ENCODE measurements around the gene KIF23.
"Not testable (repeated sequence)": the region's sequence is repeated elsewhere in the genome, so short reads cannot be mapped to it uniquely, and the experiment has no call there.

KIF23 gene

GRCh38 chr15:69413822-69414700 lies at the start of gene KIF23:
KIF23 (plus strand) TSS chr15:69414349; CDS start chr15:69414466, 117 bp downstream.
- DNase-seq: peak; percentile 75

GRCh38 chr15:69367236-69367635 lies 46.9 kb upstream of the KIF23 start:
- DNase-seq: no peak

GRCh38 chr15:69369631-69370030 lies 44.5 kb upstream of the KIF23 start:
- no peak for DNase-seq

- no peak for DNase-seq
Observed at GRCh38 chr15:69373406-69373805, 40.7 kb upstream of the KIF23 start.

- DNase-seq: no peak
Observed at GRCh38 chr15:69375151-69375790, 38.9 kb upstream of the KIF23 start.

GRCh38 chr15:69377216-69377970 lies 36.8 kb upstream of the KIF23 start:
- no peak for DNase-seq

- no peak for DNase-seq
Observed at GRCh38 chr15:69380100-69380725, 33.9 kb upstream of the KIF23 start.

- no peak for DNase-seq
Observed at GRCh38 chr15:69380726-69381105, 33.4 kb upstream of the KIF23 start.

GRCh38 chr15:69382176-69382575 lies 32.0 kb upstream of the KIF23 start:
- DNase-seq: not testable (repeated sequence)

- DNase-seq: not testable (repeated sequence)
Observed at GRCh38 chr15:69384066-69384465, 30.1 kb upstream of the KIF23 start.

- no peak for DNase-seq
Observed at GRCh38 chr15:69384626-69385598, 29.2 kb upstream of the KIF23 start.

- DNase-seq: no peak
Observed at GRCh38 chr15:69385831-69386230, 28.3 kb upstream of the KIF23 start.

- DNase-seq: no peak
Observed at GRCh38 chr15:69386284-69386683, 27.9 kb upstream of the KIF23 start.

- DNase-seq: no peak
Observed at GRCh38 chr15:69388260-69388705, 25.9 kb upstream of the KIF23 start.

GRCh38 chr15:69389426-69389825 lies 24.7 kb upstream of the KIF23 start:
- DNase-seq: no peak

GRCh38 chr15:69390575-69390974 lies 23.6 kb upstream of the KIF23 start:
- DNase-seq: no peak

GRCh38 chr15:69391046-69391757 lies 22.9 kb upstream of the KIF23 start:
- DNase-seq: no peak

GRCh38 chr15:69392352-69392751 lies 21.8 kb upstream of the KIF23 start:
- DNase-seq: no peak

- no peak for DNase-seq
Observed at GRCh38 chr15:69393831-69394491, 20.2 kb upstream of the KIF23 start.

- DNase-seq: no peak
Observed at GRCh38 chr15:69394556-69395282, 19.4 kb upstream of the KIF23 start.

All from NCI-H2029 (cell line).